Progenitor cell of endocrine pancreas (in vitro differentiated cells): ENCODE measurements around the gene PPCDC. TPM values are rescaled to one million over a fixed set of nuclear protein-coding genes. Genes with fewer than 3 reads are reported as not detected.

Source experiments
- DNase-seq: peaks from one replicate; pipeline ENCODE4 v3.0.0; 2021; ENCODE audit warnings: low spot score; ENCODE audit not compliant: unreplicated experiment
- H3K27ac Mint-ChIP-seq: 2 replicates; pipeline ENCODE4 v1.8.0; 2021; ENCODE audit warnings: mild to moderate bottlenecking, moderate library complexity, mixed read lengths
- H3K27me3 Mint-ChIP-seq: 2 replicates; pipeline ENCODE4 v1.8.0; 2021; ENCODE audit warnings: mixed read lengths
- H3K36me3 Mint-ChIP-seq: 2 replicates; pipeline ENCODE4 v1.8.0; 2022; ENCODE audit warnings: mixed read lengths; ENCODE audit not compliant: insufficient read depth
- H3K4me1 Mint-ChIP-seq: 2 replicates; pipeline ENCODE4 v1.8.0; 2021; ENCODE audit warnings: low read depth, mixed read lengths
- H3K4me3 Mint-ChIP-seq: 2 replicates; pipeline ENCODE4 v1.8.0; 2021; ENCODE audit warnings: low read depth, mild to moderate bottlenecking, moderate library complexity, mixed read lengths
- H3K9me3 Mint-ChIP-seq: 2 replicates; pipeline ENCODE4 v1.8.0; 2021; ENCODE audit warnings: low read depth, mixed read lengths
- CTCF ChIP-seq: fragments of 200-600 bp; sonication (generic); IDR thresholded peaks from one replicate; pipeline ENCODE4 v1.5.0; 2021; ENCODE audit warnings: antibody characterized with exemption, mild to moderate bottlenecking; ENCODE audit not compliant: unreplicated experiment
- total RNA-seq: library from RNA; stranded (reverse); gene quantifications from 2 replicates; pipeline ENCODE4 v1.2.1, GENCODE V29; 2021

Gene PPCDC
- total RNA-seq, 1 donor from 2014 or later, result 18.0 TPM

GRCh38 chr15:75008629-75009326 lies 14.6 kb upstream of the PPCDC start:
- no peak for TF ChIP-seq CTCF
- no peak for DNase-seq
- no peaks in the 10 kb centered on the region for H3K4me1 Mint-ChIP-seq
- H3K9me3 Mint-ChIP-seq, result no peaks in the 10 kb centered on the region
- no peak overlapping the region for H3K27ac Mint-ChIP-seq
- peaks cover 8% of the 10 kb centered on the region for H3K36me3 Mint-ChIP-seq
- H3K27me3 Mint-ChIP-seq, result no peaks in the 10 kb centered on the region
- H3K4me3 Mint-ChIP-seq, result no peak overlapping the region

- H3K27me3 Mint-ChIP-seq, result no peaks in the 10 kb centered on the region
- peaks cover 3% of the 10 kb centered on the region for H3K4me1 Mint-ChIP-seq
- H3K36me3 Mint-ChIP-seq, result peaks cover 19% of the 10 kb centered on the region
- H3K9me3 Mint-ChIP-seq, result no peaks in the 10 kb centered on the region
- TF ChIP-seq CTCF, result no peak
- H3K4me3 Mint-ChIP-seq, result no peak overlapping the region
- no peak overlapping the region for H3K27ac Mint-ChIP-seq
- DNase-seq, result no peak
Measured at GRCh38 chr15:75016431-75016830, 7.0 kb upstream of the PPCDC start.

GRCh38 chr15:75019916-75020315 lies 3.5 kb upstream of the PPCDC start:
- H3K4me1 Mint-ChIP-seq, result peaks cover 4% of the 10 kb centered on the region
- DNase-seq, result no peak
- H3K27ac Mint-ChIP-seq, result no peak overlapping the region
- no peak overlapping the region for H3K4me3 Mint-ChIP-seq
- no peaks in the 10 kb centered on the region for H3K9me3 Mint-ChIP-seq
- H3K27me3 Mint-ChIP-seq, result no peaks in the 10 kb centered on the region
- H3K36me3 Mint-ChIP-seq, result peaks cover 11% of the 10 kb centered on the region
- no peak for TF ChIP-seq CTCF

- Mint-ChIP-seq H3K27me3 (no peaks in the 10 kb centered on the region), H3K9me3 (no peaks in the 10 kb centered on the region), H3K4me1 (peaks cover 4% of the 10 kb centered on the region), H3K36me3 (peaks cover 8% of the 10 kb centered on the region), H3K27ac (peak overlapping the region; percentile 56), H3K4me3 (no peak overlapping the region)
- no peak for DNase-seq
- no peak for TF ChIP-seq CTCF
Measured at GRCh38 chr15:75021341-75021740, 2.0 kb upstream of the PPCDC start.

GRCh38 chr15:75022783-75023180 lies 608 bp upstream of the PPCDC start:
- H3K4me3 Mint-ChIP-seq, result peak overlapping the region; percentile 88
- no peaks in the 10 kb centered on the region for H3K27me3 Mint-ChIP-seq
- no peak for DNase-seq
- no peak for TF ChIP-seq CTCF
- H3K4me1 Mint-ChIP-seq, result peaks cover 4% of the 10 kb centered on the region
- peaks cover 3% of the 10 kb centered on the region for H3K36me3 Mint-ChIP-seq
- H3K9me3 Mint-ChIP-seq, result no peaks in the 10 kb centered on the region
- H3K27ac Mint-ChIP-seq, result peak overlapping the region; percentile 96
